GM12878 (cell line): ENCODE results near the gene CNNM4. TPM values are rescaled to one million over a fixed set of nuclear protein-coding genes. Genes with fewer than 3 reads are reported as not detected.

ENCODE experiments used
- ATAC-seq: fragments of 200-7000 bp; cut with Tn5 transposase; 3 replicates; pipeline ENCODE4 v1.9.1; 2020; ENCODE audit warnings: mild to moderate bottlenecking, moderate library complexity
- BruUV-seq: library from RNA; stranded (reverse); fragments of 400-500 nt; replicated peaks from 2 replicates; lab custom pipeline; 2021; lab: Mats Ljungman, UMichigan
- CTCF ChIA-PET: fragments of 300-600 bp; sonication (Branson Sonifier 250); formaldehyde crosslinking; extraction: SDS; loops from one replicate; lab custom pipeline; 2021; ENCODE audit warnings: inconsistent platforms; lab: Yijun Ruan, JAX
- POLR2A ChIA-PET: fragments of 350-600 bp; formaldehyde crosslinking; extraction: SDS; loops from one replicate; lab custom pipeline; 2021; ENCODE audit warnings: inconsistent platforms; lab: Charles Lee
- RAD21 ChIA-PET: fragments of 300-600 bp; sonication (Branson Sonifier 250); formaldehyde crosslinking; loops from one replicate; lab custom pipeline; 2023; ENCODE audit warnings: antibody characterized with exemption; ENCODE audit not compliant: unreplicated experiment; lab: Charles Lee
- SMC1A ChIA-PET: fragments of 300-600 bp; sonication (Branson Sonifier 250); formaldehyde crosslinking; loops from one replicate; lab custom pipeline; 2023; ENCODE audit not compliant: unreplicated experiment, uncharacterized antibody; lab: Charles Lee
- DNase-seq: peaks from one replicate; pipeline ENCODE4 v3.0.0-alpha.2; 2011; ENCODE audit warnings: low read depth, low spot score
- FAIRE-seq: peaks from 3 replicates; lab custom pipeline; 2011; peaks lifted over from hg19 to GRCh38; lab: Jason Lieb, UNC
- H2AFZ ChIP-seq: 2 replicates; pipeline ENCODE4 v1.6.0; 2011; ENCODE audit warnings: low read depth, low read length, control low read depth; ENCODE audit not compliant: control insufficient read depth
- H3K27ac ChIP-seq: 2 replicates; pipeline ENCODE4 v1.5.1; 2011; ENCODE audit warnings: control low read depth; ENCODE audit not compliant: control insufficient read depth, insufficient read depth
- H3K27me3 ChIP-seq, 2 experiments: replicated peaks in 1 of 2; 2 replicates each; pipeline versions ENCODE4 v1.6.0 to v1.6.1; 2011; ENCODE audit warnings: low read length in 1 of 2; ENCODE audit not compliant: control insufficient read depth in 2 of 2, insufficient read depth in 2 of 2
- H3K36me3 ChIP-seq, 2 experiments: 2 replicates each; pipeline ENCODE4 v1.5.1; 2011; ENCODE audit warnings: low read length in 1 of 2; ENCODE audit not compliant: control insufficient read depth in 2 of 2, insufficient read depth in 2 of 2
- H3K4me1 ChIP-seq: 2 replicates; pipeline ENCODE4 v1.6.1; 2011; ENCODE audit warnings: mild to moderate bottlenecking, low read length, moderate library complexity, mixed read lengths; ENCODE audit not compliant: control insufficient read depth, insufficient read depth
- H3K4me2 ChIP-seq: 2 replicates; pipeline ENCODE4 v1.6.0; 2011; ENCODE audit warnings: control low read depth; ENCODE audit not compliant: control insufficient read depth, insufficient read depth
- H3K4me3 ChIP-seq: fragments of 200-600 bp; sonication (generic); 2 replicates; pipeline ENCODE4 v1.5.1; 2016
- H3K79me2 ChIP-seq: 2 replicates; pipeline ENCODE4 v1.6.0; 2011; ENCODE audit warnings: low read length; ENCODE audit not compliant: control insufficient read depth, insufficient read depth
- H3K9ac ChIP-seq: 2 replicates; pipeline ENCODE4 v1.8.0; 2011; ENCODE audit warnings: low read length, control low read depth, mixed read lengths; ENCODE audit not compliant: control insufficient read depth, insufficient read depth
- H3K9me3 ChIP-seq: replicated peaks from 3 replicates; pipeline ENCODE4 v1.5.1; 2011; ENCODE audit warnings: mild to moderate bottlenecking, low read length; ENCODE audit not compliant: control insufficient read depth, insufficient read depth
- H4K20me1 ChIP-seq: 2 replicates; pipeline ENCODE4 v1.6.0; 2011; ENCODE audit not compliant: control insufficient read depth, insufficient read depth
- CHD2 ChIP-seq: IDR thresholded peaks from 2 replicates; pipeline ENCODE4 v1.6.1; 2011; ENCODE audit warnings: low read depth, low read length, improper control_type of control experiment, borderline replicate concordance
- EZH2 ChIP-seq: IDR thresholded peaks from 2 replicates; pipeline ENCODE4 v1.6.1; 2012; ENCODE audit warnings: low read depth, mild to moderate bottlenecking, control low read depth, inconsistent platforms, low read length, borderline replicate concordance; ENCODE audit not compliant: control insufficient read depth
- GABPA ChIP-seq: IDR thresholded peaks from 2 replicates; pipeline ENCODE4 v1.6.1; 2014; ENCODE audit warnings: antibody characterized with exemption, low read depth, mild to moderate bottlenecking, inconsistent platforms
- SMARCA5 ChIP-seq: fragments of 450-650 bp; IDR thresholded peaks from 2 replicates; pipeline ENCODE4 v1.6.1; 2017; ENCODE audit warnings: mild to moderate bottlenecking
- WGBS: methylation state at CpG from one replicate; pipeline ENCODE4 v1.1.6; 2016; ENCODE audit warnings: low lambda C conversion rate; ENCODE audit not compliant: insufficient replicate concordance, insufficient coverage; ENCODE audit errors: missing lambda C conversion rate; 5-methylcytosine and 5-hydroxymethylcytosine counted together
- in situ Hi-C: fragments of 300-500 bp; cut with MboI; formaldehyde crosslinking; loops from 9 replicates; pipeline ENCODE4 v1.14.3; 2018; ENCODE audit warnings: mixed read lengths
- intact Hi-C: fragments of 100-400 bp; cut with micrococcal nuclease; formaldehyde crosslinking; loops from one replicate; pipeline ENCODE4 v1.14.2; 2022; ENCODE audit not compliant: unreplicated experiment
- polyA plus RNA-seq, 11 experiments: library from polyadenylated mRNA; depleted of rRNA in 4 of 11; unstranded in 6 of 11; stranded (reverse) in 5 of 11; fragments of >200 nt; fragmentation: Nextera tagmentation in 4 of 11; fragmentation: Illumina TruSeq in 1 of 11; extraction: Ambion mirVana in 4 of 11; extraction: Trizol in 1 of 11; gene quantifications; 1 replicate in 1 of 11; 2 replicates in 10 of 11; pipeline versions ENCODE4 v1.2.1 to v1.2.3, GENCODE V29; 2011 to 2016; ENCODE audit warnings: inconsistent platforms in 2 of 11, missing spikeins in 2 of 11, low read depth in 1 of 11
- total RNA-seq, 4 experiments: library from RNA; depleted of rRNA in 3 of 4; stranded (reverse); fragments of >200 nt in 3 of 4; fragmentation: Illumina TruSeq in 1 of 4; extraction: Trizol in 1 of 4; gene quantifications; 2 replicates each; pipeline versions ENCODE4 v1.2.1 to v1.2.3, GENCODE V29; 2013 to 2021
- TF ChIP-seq, protein P1 (sequence below): fragments of 150-350 bp; IDR thresholded peaks from 2 replicates; pipeline ENCODE4 v1.6.1; 2016; ENCODE audit warnings: low read depth, low read length
- TF ChIP-seq, protein P2 (sequence below): fragments of 450-650 bp; IDR thresholded peaks from 2 replicates; pipeline ENCODE4 v1.6.1; 2018; ENCODE audit warnings: borderline replicate concordance, mild to moderate bottlenecking; ENCODE audit not compliant: partially characterized antibody

CNNM4 gene
- total and polyA plus RNA-seq, 10 of the 15 experiments (the other 5 are each of a cell fraction or from before 2014, with no cell fraction given) = 2.4 to 13.8 (median 8.1) TPM

DNA sequence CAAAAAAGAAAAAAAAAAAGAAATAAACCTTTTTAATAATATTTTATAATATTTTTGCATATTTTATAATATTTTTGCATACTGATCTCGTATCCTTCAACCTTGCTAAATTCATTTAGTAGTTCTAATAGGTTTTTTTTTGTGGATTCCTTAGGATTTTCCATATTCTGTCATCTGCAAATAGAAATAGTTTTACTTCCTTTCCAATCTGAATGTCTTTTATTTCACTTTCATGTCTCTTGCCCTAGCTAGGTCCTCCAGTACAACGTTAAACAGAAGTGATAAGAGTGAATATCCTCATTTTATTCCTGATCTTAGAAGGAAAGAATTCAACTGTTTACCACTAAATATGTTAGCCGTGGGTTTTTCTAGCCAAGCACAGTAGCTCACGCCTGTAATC lies 34.6 kb upstream of the CNNM4 start:
- no peaks in the 10 kb centered on the region for H3K79me2 ChIP-seq
- POLR2A ChIA-PET = no interaction called here
- RAD21 ChIA-PET = no interaction called here
- TF ChIP-seq SMARCA5 = no peak
- no peak for TF ChIP-seq GABPA
- TF ChIP-seq, protein P1, sequence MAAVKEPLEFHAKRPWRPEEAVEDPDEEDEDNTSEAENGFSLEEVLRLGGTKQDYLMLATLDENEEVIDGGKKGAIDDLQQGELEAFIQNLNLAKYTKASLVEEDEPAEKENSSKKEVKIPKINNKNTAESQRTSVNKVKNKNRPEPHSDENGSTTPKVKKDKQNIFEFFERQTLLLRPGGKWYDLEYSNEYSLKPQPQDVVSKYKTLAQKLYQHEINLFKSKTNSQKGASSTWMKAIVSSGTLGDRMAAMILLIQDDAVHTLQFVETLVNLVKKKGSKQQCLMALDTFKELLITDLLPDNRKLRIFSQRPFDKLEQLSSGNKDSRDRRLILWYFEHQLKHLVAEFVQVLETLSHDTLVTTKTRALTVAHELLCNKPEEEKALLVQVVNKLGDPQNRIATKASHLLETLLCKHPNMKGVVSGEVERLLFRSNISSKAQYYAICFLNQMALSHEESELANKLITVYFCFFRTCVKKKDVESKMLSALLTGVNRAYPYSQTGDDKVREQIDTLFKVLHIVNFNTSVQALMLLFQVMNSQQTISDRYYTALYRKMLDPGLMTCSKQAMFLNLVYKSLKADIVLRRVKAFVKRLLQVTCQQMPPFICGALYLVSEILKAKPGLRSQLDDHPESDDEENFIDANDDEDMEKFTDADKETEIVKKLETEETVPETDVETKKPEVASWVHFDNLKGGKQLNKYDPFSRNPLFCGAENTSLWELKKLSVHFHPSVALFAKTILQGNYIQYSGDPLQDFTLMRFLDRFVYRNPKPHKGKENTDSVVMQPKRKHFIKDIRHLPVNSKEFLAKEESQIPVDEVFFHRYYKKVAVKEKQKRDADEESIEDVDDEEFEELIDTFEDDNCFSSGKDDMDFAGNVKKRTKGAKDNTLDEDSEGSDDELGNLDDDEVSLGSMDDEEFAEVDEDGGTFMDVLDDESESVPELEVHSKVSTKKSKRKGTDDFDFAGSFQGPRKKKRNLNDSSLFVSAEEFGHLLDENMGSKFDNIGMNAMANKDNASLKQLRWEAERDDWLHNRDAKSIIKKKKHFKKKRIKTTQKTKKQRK = no peak
- TF ChIP-seq, protein P2, sequence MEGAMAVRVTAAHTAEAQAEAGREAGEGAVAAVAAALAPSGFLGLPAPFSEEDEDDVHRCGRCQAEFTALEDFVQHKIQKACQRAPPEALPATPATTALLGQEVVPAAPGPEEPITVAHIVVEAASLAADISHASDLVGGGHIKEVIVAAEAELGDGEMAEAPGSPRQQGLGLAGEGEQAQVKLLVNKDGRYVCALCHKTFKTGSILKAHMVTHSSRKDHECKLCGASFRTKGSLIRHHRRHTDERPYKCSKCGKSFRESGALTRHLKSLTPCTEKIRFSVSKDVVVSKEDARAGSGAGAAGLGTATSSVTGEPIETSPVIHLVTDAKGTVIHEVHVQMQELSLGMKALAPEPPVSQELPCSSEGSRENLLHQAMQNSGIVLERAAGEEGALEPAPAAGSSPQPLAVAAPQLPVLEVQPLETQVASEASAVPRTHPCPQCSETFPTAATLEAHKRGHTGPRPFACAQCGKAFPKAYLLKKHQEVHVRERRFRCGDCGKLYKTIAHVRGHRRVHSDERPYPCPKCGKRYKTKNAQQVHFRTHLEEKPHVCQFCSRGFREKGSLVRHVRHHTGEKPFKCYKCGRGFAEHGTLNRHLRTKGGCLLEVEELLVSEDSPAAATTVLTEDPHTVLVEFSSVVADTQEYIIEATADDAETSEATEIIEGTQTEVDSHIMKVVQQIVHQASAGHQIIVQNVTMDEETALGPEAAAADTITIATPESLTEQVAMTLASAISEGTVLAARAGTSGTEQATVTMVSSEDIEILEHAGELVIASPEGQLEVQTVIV = no peak
- no peak for TF ChIP-seq CHD2
- no peak for TF ChIP-seq EZH2
- CTCF ChIA-PET = interaction anchor here (0.6 kb wide), 1 partner anchor 36 kb away, joined by 3 read pairs; no protein-coding TSS in a partner anchor
- ATAC-seq (no peak), DNase-seq (no peak), FAIRE-seq (no peak)
- SMC1A ChIA-PET = no interaction called here
- no peak overlapping the region for H2AFZ ChIP-seq
- no peak overlapping the region for H3K4me3 ChIP-seq
- intact Hi-C loops (no loop called here), in situ Hi-C loops (no loop called here)
- no TSS peak for BruUV-seq
- H3K4me2 ChIP-seq = no peak overlapping the region
- 93% methylated on average over 4 of the region's 4 CpGs for WGBS
- no peak overlapping the region for H3K27ac ChIP-seq
- H3K9ac ChIP-seq = no peak overlapping the region
- no peaks in the 10 kb centered on the region for H3K9me3 ChIP-seq
- no peaks in the 10 kb centered on the region for H4K20me1 ChIP-seq
- H3K36me3 ChIP-seq = no peaks in the 10 kb centered on the region; a peak in 2 of 4 replicates
- H3K4me1 ChIP-seq = no peaks in the 10 kb centered on the region
- no peaks in the 10 kb centered on the region for H3K27me3 ChIP-seq
